A549 (cell line): ENCODE results near the gene U2SURP. TPM values are rescaled to one million over a fixed set of nuclear protein-coding genes. Genes with fewer than 3 reads are reported as not detected.
A peak's percentile ranks its signal among the peaks of the same experiment; 100 is the strongest.

Experiments
- ATAC-seq, 2 experiments: fragments of 200-7000 bp in 1 of 2; fragments of >200 bp in 1 of 2; cut with Nextera tagmentation in 1 of 2; cut with Tn5 transposase in 1 of 2; 3 replicates each; pipeline versions ENCODE4 v1.8.0 to v1.9.1; 2018 to 2020; ENCODE audit warnings: mild to moderate bottlenecking in 1 of 2, moderate library complexity in 1 of 2
- CTCF ChIA-PET: fragments of 300-600 bp; sonication (Branson Sonifier 250); formaldehyde crosslinking; extraction: SDS; loops from one replicate; lab custom pipeline; 2021; ENCODE audit warnings: antibody characterized with exemption, inconsistent platforms; lab: Yijun Ruan, JAX
- POLR2A ChIA-PET: fragments of 350-600 bp; formaldehyde crosslinking; extraction: SDS; loops from one replicate; lab custom pipeline; 2021; ENCODE audit warnings: antibody characterized with exemption, inconsistent platforms; lab: Yijun Ruan, JAX
- DNase-seq, 2 experiments: peaks; one replicate each; pipeline versions ENCODE4 v3.0.0 to v3.0.0-alpha.2; 2011 to 2016; ENCODE audit warnings: low read depth in 1 of 2, low spot score in 1 of 2
- FAIRE-seq: peaks from 2 replicates; lab custom pipeline; 2011; peaks lifted over from hg19 to GRCh38; lab: Jason Lieb, UNC
- H3K27ac ChIP-seq, 2 experiments: fragments of >200 bp; sonication (Bioruptor Twin); formaldehyde crosslinking; 3 replicates each; pipeline ENCODE4 v1.5.1; 2016 to 2017
- H3K4me1 ChIP-seq: fragments of >200 bp; sonication (Bioruptor Twin); formaldehyde crosslinking; 3 replicates; pipeline ENCODE4 v1.6.1; 2016
- H3K4me2 ChIP-seq: fragments of >200 bp; sonication (Bioruptor Twin); formaldehyde crosslinking; 3 replicates; pipeline ENCODE4 v1.6.1; 2016
- H3K4me3 ChIP-seq: fragments of >200 bp; sonication (Bioruptor Twin); formaldehyde crosslinking; 3 replicates; pipeline ENCODE4 v1.5.1; 2016
- H3K9me3 ChIP-seq: fragments of >200 bp; sonication (Bioruptor Twin); formaldehyde crosslinking; 3 replicates; pipeline ENCODE4 v1.6.1; 2016
- CEBPB ChIP-seq, 2 experiments: fragments of >200 bp in 1 of 2; sonication (Bioruptor Twin) in 1 of 2; formaldehyde crosslinking in 1 of 2; IDR thresholded peaks; 2 replicates each; pipeline ENCODE4 v1.6.1; 2012 to 2016
- CHD2 ChIP-seq: fragments of 150-350 bp; IDR thresholded peaks from 2 replicates; pipeline ENCODE4 v1.6.1; 2014; ENCODE audit warnings: low read length; ENCODE audit not compliant: partially characterized antibody
- CHD4 ChIP-seq: fragments of 200-600 bp; sonication (generic); IDR thresholded peaks from 2 replicates; pipeline ENCODE4 v1.6.1; 2016; ENCODE audit warnings: antibody characterized with exemption, mild to moderate bottlenecking, borderline replicate concordance
- EHF ChIP-seq: fragments of 250-450 bp; sonication (Bioruptor Pico); IDR thresholded peaks from 2 replicates; pipeline ENCODE4 v1.5.0; 2020; ENCODE audit warnings: mild to moderate bottlenecking
- EP300 ChIP-seq, 2 experiments: fragments of >200 bp; sonication (Bioruptor Twin); formaldehyde crosslinking; IDR thresholded peaks; 2 replicates in 1 of 2; 3 replicates in 1 of 2; pipeline ENCODE4 v1.6.1; 2016 to 2017
- FOSB ChIP-seq: fragments of 250-450 bp; sonication (Bioruptor Pico); IDR thresholded peaks from 2 replicates; pipeline ENCODE4 v1.5.0; 2020; ENCODE audit warnings: mild to moderate bottlenecking, moderate library complexity
- FOSL2 ChIP-seq, 2 experiments: fragments of 450-650 bp in 1 of 2; fragments of >200 bp in 1 of 2; sonication (Bioruptor Twin) in 1 of 2; formaldehyde crosslinking; IDR thresholded peaks; 2 replicates each; pipeline versions ENCODE4 v1.5.0 to v1.6.1; 2016 to 2020; ENCODE audit warnings: mild to moderate bottlenecking in 1 of 2, moderate library complexity in 1 of 2
- HEYL ChIP-seq: fragments of 250-450 bp; sonication (Bioruptor Pico); IDR thresholded peaks from 2 replicates; pipeline ENCODE4 v1.8.0; 2021; ENCODE audit warnings: mild to moderate bottlenecking, moderate library complexity
- HOXA7 ChIP-seq: fragments of 250-450 bp; sonication (Bioruptor Pico); IDR thresholded peaks from 2 replicates; pipeline ENCODE4 v1.5.0; 2020; ENCODE audit warnings: mild to moderate bottlenecking, moderate library complexity
- HOXB13 ChIP-seq: fragments of 250-450 bp; sonication (Bioruptor Pico); IDR thresholded peaks from 2 replicates; pipeline ENCODE4 v1.5.0; 2020; ENCODE audit warnings: low read depth, mild to moderate bottlenecking, moderate library complexity
- HOXB5 ChIP-seq: fragments of 250-450 bp; sonication (Bioruptor Pico); IDR thresholded peaks from 2 replicates; pipeline ENCODE4 v1.5.0; 2020; ENCODE audit warnings: mild to moderate bottlenecking, moderate library complexity
- MAFK ChIP-seq: fragments of 450-650 bp; IDR thresholded peaks from 2 replicates; pipeline ENCODE4 v1.6.1; 2014; ENCODE audit not compliant: partially characterized antibody
- MAZ ChIP-seq: fragments of 150-350 bp; IDR thresholded peaks from 2 replicates; pipeline ENCODE4 v1.6.1; 2014; ENCODE audit warnings: antibody characterized with exemption, low read depth, low read length, borderline replicate concordance
- NFE2L2 ChIP-seq: fragments of 150-350 bp; conservative IDR thresholded peaks from 2 replicates; pipeline ENCODE4 v1.6.1; 2014; ENCODE audit warnings: low read length
- NPAS2 ChIP-seq: fragments of 250-450 bp; sonication (Bioruptor Pico); IDR thresholded peaks from 2 replicates; pipeline ENCODE4 v1.8.0; 2022; ENCODE audit warnings: mild to moderate bottlenecking, moderate library complexity, borderline replicate concordance
- POLR2A ChIP-seq: IDR thresholded peaks from 2 replicates; pipeline ENCODE4 v1.6.1; 2012; ENCODE audit warnings: mild to moderate bottlenecking, low read length
- RARB ChIP-seq: fragments of 250-450 bp; sonication (Bioruptor Pico); IDR thresholded peaks from 2 replicates; pipeline ENCODE4 v1.8.0; 2021; ENCODE audit warnings: mild to moderate bottlenecking, moderate library complexity
- SREBF2 ChIP-seq: fragments of 450-650 bp; IDR thresholded peaks from 2 replicates; pipeline ENCODE4 v1.6.1; 2014; ENCODE audit warnings: mild to moderate bottlenecking, moderate library complexity
- TP53 ChIP-seq: fragments of 250-450 bp; sonication (Bioruptor Pico); IDR thresholded peaks from 2 replicates; pipeline ENCODE4 v1.5.0; 2021; ENCODE audit warnings: mild to moderate bottlenecking, moderate library complexity
- ZC3H11A ChIP-seq: fragments of 450-650 bp; IDR thresholded peaks from 2 replicates; pipeline ENCODE4 v1.6.1; 2014; ENCODE audit warnings: antibody characterized with exemption, mild to moderate bottlenecking
- WGBS: methylation state at CpG from one replicate; pipeline ENCODE4 v1.1.6; 2017; ENCODE audit errors: missing lambda C conversion rate; 5-methylcytosine and 5-hydroxymethylcytosine counted together
- polyA plus RNA-seq, 4 experiments: library from polyadenylated mRNA; depleted of rRNA in 3 of 4; stranded (reverse); fragments of >200 nt; fragmentation: RNase III in 1 of 4; extraction: RNeasy Plus Mini Kit Qiagen cat#74134 plus additional on column Dnase treatment in 1 of 4; gene quantifications; 2 replicates in 3 of 4; 3 replicates in 1 of 4; pipeline ENCODE4 v1.2.3, GENCODE V29; 2011 to 2017
- TF ChIP-seq, protein P1 (sequence below): fragments of 250-450 bp; sonication (Bioruptor Pico); IDR thresholded peaks from 2 replicates; pipeline ENCODE4 v1.5.0; 2021; ENCODE audit warnings: mild to moderate bottlenecking, moderate library complexity, borderline replicate concordance
- TF ChIP-seq, protein P2 (sequence below): fragments of 450-650 bp; IDR thresholded peaks from 2 replicates; pipeline ENCODE4 v1.6.1; 2014; ENCODE audit warnings: antibody characterized with exemption
- TF ChIP-seq, protein P3 (sequence below): IDR thresholded peaks from 2 replicates; pipeline ENCODE4 v1.6.1; 2012; ENCODE audit warnings: low read depth, borderline replicate concordance
- TF ChIP-seq, protein P4 (sequence below): fragments of 150-350 bp; IDR thresholded peaks from 2 replicates; pipeline ENCODE4 v1.6.1; 2014; ENCODE audit warnings: low read depth, mild to moderate bottlenecking, low read length
- TF ChIP-seq, protein P5 (sequence below): fragments of 250-450 bp; sonication (Bioruptor Pico); IDR thresholded peaks from 2 replicates; pipeline ENCODE4 v1.5.0; 2020; ENCODE audit warnings: low read depth, mild to moderate bottlenecking, moderate library complexity

The U2SURP gene
- polyA plus RNA-seq, 2 of the 4 experiments (the other 2 are of a cell fraction) = 90.1 to 166 TPM

DNA sequence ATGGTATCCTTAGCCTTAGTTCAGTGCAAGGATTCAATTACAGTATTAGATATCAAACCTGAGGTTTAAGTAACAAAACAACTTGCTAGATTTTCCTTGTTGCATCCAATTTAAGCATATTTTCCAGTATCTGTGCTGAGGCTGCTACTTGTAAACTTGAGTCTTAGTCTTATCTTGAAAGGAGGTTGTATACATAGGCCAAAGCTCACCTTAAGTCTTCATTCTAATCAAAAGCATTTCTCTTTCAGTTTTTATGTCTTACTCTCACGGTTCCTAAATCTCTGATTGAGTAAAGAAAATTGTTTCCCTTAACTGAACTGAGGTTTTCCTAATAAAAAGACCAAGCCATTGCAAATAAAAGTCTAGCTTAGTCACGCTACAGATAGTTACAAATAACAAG, 52.6 kb downstream of the U2SURP start:
- no peaks in the 10 kb centered on the region for H3K4me1 ChIP-seq
- ATAC-seq = no peak
- DNase-seq = no peak
- ChIA-PET POLR2A (no interaction called here), CTCF (no interaction called here)
- H3K27ac ChIP-seq = no peak overlapping the region
- H3K4me3 ChIP-seq = no peak overlapping the region
- TF ChIP-seq EHF (CRISPR knock-in tag) (no peak), CHD2 (no peak), NPAS2 (CRISPR knock-in tag) (no peak)
- no peak for FAIRE-seq
- no peaks in the 10 kb centered on the region for H3K9me3 ChIP-seq
- no peak overlapping the region for H3K4me2 ChIP-seq
- 93% methylated on average over 2 of the region's 2 CpGs for WGBS

DNA sequence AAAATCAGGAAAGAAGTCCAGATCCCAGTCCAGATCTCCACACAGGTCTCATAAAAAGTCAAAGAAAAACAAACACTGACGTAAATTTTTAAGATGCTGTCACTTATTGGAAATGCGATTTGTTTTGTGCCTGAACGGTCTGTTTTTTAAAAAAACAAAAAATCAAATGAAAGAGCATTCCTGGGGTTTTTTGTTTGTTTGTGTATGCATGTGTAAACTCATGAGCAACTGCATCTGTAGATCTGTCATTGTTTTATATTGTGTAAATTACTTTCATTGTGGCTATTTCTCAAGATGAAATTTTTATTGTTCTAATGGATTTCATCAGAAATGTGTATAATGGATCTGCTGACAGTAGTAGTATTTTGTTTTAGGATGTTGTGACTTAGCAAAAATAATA, 55.0 kb downstream of the U2SURP start:
- POLR2A ChIA-PET = no interaction called here
- Histone ChIP-seq H3K4me1 (no peaks in the 10 kb centered on the region), H3K9me3 (no peaks in the 10 kb centered on the region), H3K4me3 (no peak overlapping the region), H3K27ac (no peak overlapping the region), H3K4me2 (no peak overlapping the region)
- ATAC-seq (no peak), DNase-seq (no peak), FAIRE-seq (no peak)
- CTCF ChIA-PET = interaction anchor here (1.3 to 1.4 kb wide), 2 partner anchors 11 to 16 kb away, joined by 3 read pairs; no protein-coding TSS in a partner anchor
- TF ChIP-seq, protein P1, sequence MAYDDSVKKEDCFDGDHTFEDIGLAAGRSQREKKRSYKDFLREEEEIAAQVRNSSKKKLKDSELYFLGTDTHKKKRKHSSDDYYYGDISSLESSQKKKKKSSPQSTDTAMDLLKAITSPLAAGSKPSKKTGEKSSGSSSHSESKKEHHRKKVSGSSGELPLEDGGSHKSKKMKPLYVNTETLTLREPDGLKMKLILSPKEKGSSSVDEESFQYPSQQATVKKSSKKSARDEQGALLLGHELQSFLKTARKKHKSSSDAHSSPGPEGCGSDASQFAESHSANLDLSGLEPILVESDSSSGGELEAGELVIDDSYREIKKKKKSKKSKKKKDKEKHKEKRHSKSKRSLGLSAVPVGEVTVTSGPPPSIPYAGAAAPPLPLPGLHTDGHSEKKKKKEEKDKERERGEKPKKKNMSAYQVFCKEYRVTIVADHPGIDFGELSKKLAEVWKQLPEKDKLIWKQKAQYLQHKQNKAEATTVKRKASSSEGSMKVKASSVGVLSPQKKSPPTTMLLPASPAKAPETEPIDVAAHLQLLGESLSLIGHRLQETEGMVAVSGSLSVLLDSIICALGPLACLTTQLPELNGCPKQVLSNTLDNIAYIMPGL (CRISPR knock-in tag) = no peak
- TF ChIP-seq HOXB13 (CRISPR knock-in tag) (no peak), POLR2A (no peak), HEYL (CRISPR knock-in tag) (no peak), SREBF2 (no peak)
- TF ChIP-seq, protein P2, sequence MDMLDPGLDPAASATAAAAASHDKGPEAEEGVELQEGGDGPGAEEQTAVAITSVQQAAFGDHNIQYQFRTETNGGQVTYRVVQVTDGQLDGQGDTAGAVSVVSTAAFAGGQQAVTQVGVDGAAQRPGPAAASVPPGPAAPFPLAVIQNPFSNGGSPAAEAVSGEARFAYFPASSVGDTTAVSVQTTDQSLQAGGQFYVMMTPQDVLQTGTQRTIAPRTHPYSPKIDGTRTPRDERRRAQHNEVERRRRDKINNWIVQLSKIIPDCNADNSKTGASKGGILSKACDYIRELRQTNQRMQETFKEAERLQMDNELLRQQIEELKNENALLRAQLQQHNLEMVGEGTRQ = no peak
- TF ChIP-seq, protein P3, sequence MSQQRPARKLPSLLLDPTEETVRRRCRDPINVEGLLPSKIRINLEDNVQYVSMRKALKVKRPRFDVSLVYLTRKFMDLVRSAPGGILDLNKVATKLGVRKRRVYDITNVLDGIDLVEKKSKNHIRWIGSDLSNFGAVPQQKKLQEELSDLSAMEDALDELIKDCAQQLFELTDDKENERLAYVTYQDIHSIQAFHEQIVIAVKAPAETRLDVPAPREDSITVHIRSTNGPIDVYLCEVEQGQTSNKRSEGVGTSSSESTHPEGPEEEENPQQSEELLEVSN = no peak
- WGBS = 90% methylated on average over 3 of the region's 3 CpGs

DNA sequence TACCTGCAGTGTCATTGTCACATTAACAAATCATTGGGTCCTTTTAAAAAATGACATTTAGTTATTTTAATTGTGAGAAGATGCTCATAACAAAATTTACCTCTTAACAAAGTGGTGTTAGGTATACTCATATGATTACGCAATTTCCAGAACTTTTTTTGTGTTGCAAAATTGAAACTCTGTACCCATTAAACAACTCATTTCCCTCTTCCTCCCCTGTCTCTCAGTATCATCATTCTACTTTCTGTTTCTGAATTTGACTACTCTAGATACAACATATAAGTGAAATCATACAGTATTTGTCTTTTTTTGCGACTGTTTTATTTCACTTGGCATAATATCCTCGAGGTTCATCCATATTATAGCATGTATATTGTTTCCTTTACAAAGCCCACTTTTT, 59.5 kb downstream of the U2SURP start:
- no peak for DNase-seq
- H3K4me1 ChIP-seq = no peaks in the 10 kb centered on the region
- H3K27ac ChIP-seq = no peak overlapping the region
- no peaks in the 10 kb centered on the region for H3K9me3 ChIP-seq
- no peak overlapping the region for H3K4me3 ChIP-seq
- no peak for TF ChIP-seq ZC3H11A
- peak; percentile 75 to 84; a peak in 3 of 4 replicates for TF ChIP-seq CEBPB (IDR thresholded peaks at IDR 0.05)
- CTCF ChIA-PET = no interaction called here
- peak; percentile 28 for FAIRE-seq
- H3K4me2 ChIP-seq = no peak overlapping the region
- no peak for ATAC-seq
- POLR2A ChIA-PET = no interaction called here
- WGBS = 94% methylated on average over 3 of the region's 3 CpGs

DNA sequence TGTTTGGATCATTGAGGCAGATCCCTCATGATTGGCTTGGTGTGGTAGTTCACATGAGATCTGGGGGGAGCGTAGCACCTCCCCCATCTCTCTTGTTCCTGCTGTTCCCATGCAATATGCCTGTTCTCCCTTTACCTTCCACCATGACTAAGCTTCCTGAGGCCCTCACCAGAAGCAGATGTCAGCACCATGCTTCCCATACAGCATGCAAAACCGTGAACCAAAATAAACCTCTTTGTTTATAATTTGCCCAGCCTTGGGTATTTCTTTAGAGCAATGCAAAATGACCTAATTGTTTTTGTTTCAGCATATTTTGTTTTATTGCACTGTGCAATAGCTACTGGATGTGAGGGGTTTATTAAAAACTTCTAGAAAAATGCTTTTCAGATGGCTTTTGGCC, 61.6 kb downstream of the U2SURP start:
- H3K27ac ChIP-seq = no peak overlapping the region
- H3K4me2 ChIP-seq = no peak overlapping the region
- DNase-seq (no peak), FAIRE-seq (no peak), ATAC-seq (no peak)
- POLR2A ChIA-PET = no interaction called here
- H3K9me3 ChIP-seq = no peaks in the 10 kb centered on the region
- no peaks in the 10 kb centered on the region for H3K4me1 ChIP-seq
- CTCF ChIA-PET = interaction anchor here (1.2 kb wide), 1 partner anchor 17 kb away, joined by 7 read pairs; no protein-coding TSS in a partner anchor
- no peak overlapping the region for H3K4me3 ChIP-seq
- 89% methylated on average over 2 of the region's 2 CpGs for WGBS
- TF ChIP-seq TP53 (CRISPR knock-in tag) = no peak
- no peak for TF ChIP-seq FOSL2 (IDR thresholded peaks at IDR 0.05)
- TF ChIP-seq FOSL2 (CRISPR knock-in tag; IDR thresholded peaks at IDR 0.05) = no peak
- TF ChIP-seq HOXA7 (CRISPR knock-in tag) = no peak
- no peak for TF ChIP-seq MAFK
- no peak for TF ChIP-seq MAZ
- TF ChIP-seq, protein P4, sequence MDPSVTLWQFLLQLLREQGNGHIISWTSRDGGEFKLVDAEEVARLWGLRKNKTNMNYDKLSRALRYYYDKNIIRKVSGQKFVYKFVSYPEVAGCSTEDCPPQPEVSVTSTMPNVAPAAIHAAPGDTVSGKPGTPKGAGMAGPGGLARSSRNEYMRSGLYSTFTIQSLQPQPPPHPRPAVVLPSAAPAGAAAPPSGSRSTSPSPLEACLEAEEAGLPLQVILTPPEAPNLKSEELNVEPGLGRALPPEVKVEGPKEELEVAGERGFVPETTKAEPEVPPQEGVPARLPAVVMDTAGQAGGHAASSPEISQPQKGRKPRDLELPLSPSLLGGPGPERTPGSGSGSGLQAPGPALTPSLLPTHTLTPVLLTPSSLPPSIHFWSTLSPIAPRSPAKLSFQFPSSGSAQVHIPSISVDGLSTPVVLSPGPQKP = no peak
- no peak for TF ChIP-seq EP300 (IDR thresholded peaks at IDR 0.05)
- TF ChIP-seq NFE2L2 = no peak
- no peak for TF ChIP-seq HOXB5
- no peak for TF ChIP-seq CHD4
- TF ChIP-seq, protein P5, sequence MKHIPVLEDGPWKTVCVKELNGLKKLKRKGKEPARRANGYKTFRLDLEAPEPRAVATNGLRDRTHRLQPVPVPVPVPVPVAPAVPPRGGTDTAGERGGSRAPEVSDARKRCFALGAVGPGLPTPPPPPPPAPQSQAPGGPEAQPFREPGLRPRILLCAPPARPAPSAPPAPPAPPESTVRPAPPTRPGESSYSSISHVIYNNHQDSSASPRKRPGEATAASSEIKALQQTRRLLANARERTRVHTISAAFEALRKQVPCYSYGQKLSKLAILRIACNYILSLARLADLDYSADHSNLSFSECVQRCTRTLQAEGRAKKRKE (CRISPR knock-in tag) = no peak
- no peak for TF ChIP-seq FOSB (CRISPR knock-in tag)
- TF ChIP-seq, protein P2 = no peak
- no peak for TF ChIP-seq RARB (CRISPR knock-in tag)
- TF ChIP-seq CHD2 = no peak
